Fibroblast of lung (primary cell): Measurements from ENCODE around the gene DLG2. TPM values are rescaled to one million over a fixed set of nuclear protein-coding genes. Genes with fewer than 3 reads are reported as not detected.

Experiments
- DNase-seq, 2 donors: peaks; one replicate each; pipeline versions ENCODE4 v3.0.0 to v3.0.0-alpha.2; 2010; ENCODE audit warnings: low read depth in 2 of 2
- H2AFZ ChIP-seq: 2 replicates; pipeline ENCODE4 v1.5.1; 2012; ENCODE audit warnings: low read length, control low read depth, inconsistent platforms
- H3K27ac ChIP-seq: 2 replicates; pipeline ENCODE4 v1.5.1; 2011; ENCODE audit warnings: low read length, control low read depth; ENCODE audit not compliant: insufficient read depth
- H3K27me3 ChIP-seq: 2 replicates; pipeline ENCODE4 v1.5.1; 2011; ENCODE audit warnings: mild to moderate bottlenecking, low read length; ENCODE audit not compliant: control insufficient read depth, insufficient read depth
- H3K36me3 ChIP-seq: 2 replicates; pipeline ENCODE4 v1.5.1; 2011; ENCODE audit warnings: low read length; ENCODE audit not compliant: control insufficient read depth, insufficient read depth
- H3K4me1 ChIP-seq: 2 replicates; pipeline ENCODE4 v1.5.1; 2011; ENCODE audit warnings: low read length; ENCODE audit not compliant: control insufficient read depth, insufficient read depth; ENCODE audit errors: extremely low read depth
- H3K4me2 ChIP-seq: 2 replicates; pipeline ENCODE4 v1.5.1; 2011; ENCODE audit warnings: low read length, control low read depth; ENCODE audit not compliant: insufficient read depth; ENCODE audit errors: extremely low read depth
- H3K4me3 ChIP-seq, 4 experiments: fragments of 200-600 bp in 1 of 4; sonication (generic) in 1 of 4; replicated peaks in 1 of 4; 2 replicates each; pipeline ENCODE4 v1.5.1; 2011 to 2016; ENCODE audit warnings: low read length in 4 of 4, low read depth in 3 of 4, mild to moderate bottlenecking in 3 of 4, control low read depth in 2 of 4, inconsistent platforms in 1 of 4, mixed read lengths in 1 of 4; ENCODE audit not compliant: insufficient read depth in 1 of 4; ENCODE audit errors: control extremely low read depth in 1 of 4
- H3K79me2 ChIP-seq: 2 replicates; pipeline ENCODE4 v1.5.1; 2012; ENCODE audit warnings: mild to moderate bottlenecking, low read length, inconsistent platforms; ENCODE audit not compliant: control insufficient read depth, insufficient read depth
- H3K9ac ChIP-seq: 2 replicates; pipeline ENCODE4 v1.5.1; 2011; ENCODE audit warnings: mild to moderate bottlenecking, low read length, control low read depth; ENCODE audit not compliant: insufficient read depth
- H3K9me3 ChIP-seq: 2 replicates; pipeline ENCODE4 v1.5.1; 2012; ENCODE audit warnings: low read depth, low read length; ENCODE audit not compliant: control insufficient read depth, insufficient read depth
- H4K20me1 ChIP-seq: 2 replicates; pipeline ENCODE4 v1.5.1; 2011; ENCODE audit warnings: low read length; ENCODE audit not compliant: control insufficient read depth, insufficient read depth; ENCODE audit errors: extremely low read depth
- CTCF ChIP-seq, 2 donors: IDR thresholded peaks in 1 of 2; conservative IDR thresholded peaks in 1 of 2; 1 replicate in 1 of 2; 2 replicates in 1 of 2; pipeline ENCODE4 v1.5.1; 2011 to 2012; ENCODE audit warnings: low read length in 2 of 2, control low read depth in 1 of 2, inconsistent platforms in 1 of 2, low read depth in 1 of 2, mild to moderate bottlenecking in 1 of 2
- EZH2 ChIP-seq: IDR thresholded peaks from 2 replicates; pipeline ENCODE4 v1.5.1; 2012; ENCODE audit warnings: low read length, control low read depth, mild to moderate bottlenecking; ENCODE audit errors: missing control alignments
- polyA plus RNA-seq, 2 donors: library from polyadenylated mRNA; depleted of rRNA in 1 of 2; stranded (reverse) in 1 of 2; unstranded in 1 of 2; fragments of >200 nt; gene quantifications; 2 replicates each; pipeline ENCODE4 v1.2.1, GENCODE V29; 2011 to 2012; ENCODE audit warnings: missing spikeins in 1 of 2
- total RNA-seq: library from RNA; depleted of rRNA; stranded (reverse); fragments of >200 nt; gene quantifications from 2 replicates; pipeline ENCODE4 v1.2.1, GENCODE V29; 2014

Gene DLG2
- total and polyA plus RNA-seq, 2 donors (not counting 1 experiment from before 2014, with no cell fraction given): 0.77 to 2.3 TPM

GRCh38 chr11:83827940-83828554 lies 1799.1 kb downstream of the DLG2 start:
- H3K4me1 ChIP-seq: peaks cover 3% of the 10 kb centered on the region
- peak; percentile 44 to 59 for DNase-seq
- H2AFZ ChIP-seq: peak overlapping the region; percentile 75
- H3K9me3 ChIP-seq: no peaks in the 10 kb centered on the region
- no peak overlapping the region for H3K9ac ChIP-seq
- H3K27ac ChIP-seq: no peak overlapping the region
- H3K36me3 ChIP-seq: no peaks in the 10 kb centered on the region
- H4K20me1 ChIP-seq: no peaks in the 10 kb centered on the region
- no peaks in the 10 kb centered on the region for H3K79me2 ChIP-seq
- H3K27me3 ChIP-seq: no peaks in the 10 kb centered on the region
- TF ChIP-seq CTCF (conservative IDR thresholded peaks at IDR 0.05 in 1 of 2, IDR thresholded peaks at IDR 0.05 in 1 of 2; ENCODE audit: low read depth in 1 of 2, low read length in 2 of 2) (peak; percentile 51 to 66), EZH2 (no peak)
- peak overlapping the region in 2 of 4 experiments; percentile 41 to 43 for H3K4me3 ChIP-seq
- peak overlapping the region; percentile 51 for H3K4me2 ChIP-seq

GRCh38 chr11:83827520-83827919 lies 1799.6 kb downstream of the DLG2 start:
- Histone ChIP-seq H3K36me3 (no peaks in the 10 kb centered on the region), H3K27ac (no peak overlapping the region), H4K20me1 (no peaks in the 10 kb centered on the region), H3K79me2 (no peaks in the 10 kb centered on the region), H3K4me3 (no peak overlapping the region), H2AFZ (no peak overlapping the region), H3K9me3 (no peaks in the 10 kb centered on the region), H3K4me1 (peaks cover 3% of the 10 kb centered on the region), H3K9ac (no peak overlapping the region), H3K27me3 (no peaks in the 10 kb centered on the region), H3K4me2 (peak overlapping the region; percentile 51)
- DNase-seq: peak in 1 of 2 donors; percentile 74
- TF ChIP-seq CTCF (conservative IDR thresholded peaks at IDR 0.05 in 1 of 2, IDR thresholded peaks at IDR 0.05 in 1 of 2; ENCODE audit: low read depth in 1 of 2, low read length in 2 of 2) (no peak), EZH2 (no peak)

- Histone ChIP-seq H3K4me2 (no peak overlapping the region), H2AFZ (no peak overlapping the region), H3K9ac (no peak overlapping the region), H3K79me2 (no peaks in the 10 kb centered on the region), H4K20me1 (no peaks in the 10 kb centered on the region), H3K27me3 (no peaks in the 10 kb centered on the region), H3K4me1 (peaks cover 3% of the 10 kb centered on the region), H3K9me3 (no peaks in the 10 kb centered on the region), H3K27ac (no peak overlapping the region), H3K4me3 (no peak overlapping the region), H3K36me3 (no peaks in the 10 kb centered on the region)
- DNase-seq: no peak
- TF ChIP-seq EZH2 (no peak), CTCF (conservative IDR thresholded peaks at IDR 0.05 in 1 of 2, IDR thresholded peaks at IDR 0.05 in 1 of 2; ENCODE audit: low read depth in 1 of 2, low read length in 2 of 2) (no peak)
Measured at GRCh38 chr11:83826078-83826477, 1801.1 kb downstream of the DLG2 start.
